ENCODE data around the gene TENM4. TPM values are rescaled to one million over a fixed set of nuclear protein-coding genes. Genes with fewer than 3 reads are reported as not detected.

The TENM4 gene
- total and polyA plus RNA-seq, 2 of the 8 experiments (the other 6 are each of a cell fraction or from before 2014, with no cell fraction given) = 3.5 to 7.2 TPM

- no peaks in the 10 kb centered on the region; a peak in 1 of 7 replicates for H3K4me1 ChIP-seq (replicated peaks in 1 of 4; ENCODE audit: control insufficient read depth in 3 of 4, insufficient read depth in 4 of 4, low read length in 3 of 4)
- TF ChIP-seq TEAD4 (IDR thresholded peaks at IDR 0.05; ENCODE audit: low read depth, low read length) (no peak), BCL11A (IDR thresholded peaks at IDR 0.05; ENCODE audit: low read depth in 2 of 2, low read length in 2 of 2) (no peak), PHF8 (conservative IDR thresholded peaks at IDR 0.05; ENCODE audit: low read depth, low read length) (no peak), SUZ12 (IDR thresholded peaks at IDR 0.05; ENCODE audit: low read length) (no peak), KDM5A (IDR thresholded peaks at IDR 0.05; ENCODE audit: low read length) (no peak), RBBP5 (IDR thresholded peaks at IDR 0.05; ENCODE audit: borderline replicate concordance, low read depth, low read length) (no peak)
These were observed 12.8 kb upstream of the TENM4 start for GRCh38 chr11:79453617-79454016.

More at GRCh38 chr11:79453617-79454016, 12.8 kb upstream of the TENM4 start:
- CTCF ChIA-PET (ENCODE audit: partially characterized antibody) = interaction anchor here (0.8 kb wide), 1 partner anchor 40 kb away, joined by 4 read pairs; no protein-coding TSS in a partner anchor
- Histone ChIP-seq H3K4me2 (ENCODE audit: insufficient read depth in 1 of 2, low read depth in 2 of 2, low read length in 2 of 2) (no peak overlapping the region), H2BK15ac (ENCODE audit: low read length) (no peak overlapping the region), H2AFZ (ENCODE audit: low read length) (no peak overlapping the region), H2BK120ac (replicated peaks; ENCODE audit: low read depth, low read length) (no peak overlapping the region), H3K23ac (ENCODE audit: insufficient read length) (no peak overlapping the region), H2BK20ac (ENCODE audit: low read length) (no peak overlapping the region), H4K8ac (ENCODE audit: extremely low read depth, insufficient read depth, low read length) (no peak overlapping the region), H3K4ac (replicated peaks; ENCODE audit: insufficient read length, low read depth, low read length) (no peak overlapping the region), H3K14ac (ENCODE audit: insufficient read length) (no peak overlapping the region), H3K27ac (ENCODE audit: low read depth, low read length) (no peak overlapping the region), H4K5ac (ENCODE audit: insufficient read length, low read depth, low read length) (no peak overlapping the region), H3K27me3 (replicated peaks in 1 of 4; ENCODE audit: control insufficient read depth in 3 of 4, extremely low read depth in 1 of 4, insufficient read depth in 3 of 4, low read length in 3 of 4) (no peaks in the 10 kb centered on the region), H3K9me3 (ENCODE audit: insufficient read depth in 2 of 2, low read depth in 1 of 2, low read length in 1 of 2) (no peaks in the 10 kb centered on the region), H2BK5ac (ENCODE audit: low read depth, low read length) (no peak overlapping the region), H4K20me1 (replicated peaks in 1 of 2; ENCODE audit: control insufficient read depth in 1 of 2, insufficient read depth in 2 of 2, low read length in 2 of 2) (no peaks in the 10 kb centered on the region), H3K36me3 (ENCODE audit: control insufficient read depth in 2 of 4, insufficient read depth in 4 of 4, low read length in 3 of 4) (no peaks in the 10 kb centered on the region), H3K79me2 (ENCODE audit: control insufficient read depth in 1 of 2, insufficient read depth in 2 of 2, low read length in 2 of 2) (no peaks in the 10 kb centered on the region), H3K4me3 (ENCODE audit: extremely low read depth in 1 of 4, insufficient read depth in 2 of 4, low read depth in 3 of 4, low read length in 4 of 4) (no peak overlapping the region), H2AK5ac (ENCODE audit: low read depth, low read length) (no peak overlapping the region), H2BK12ac (ENCODE audit: low read depth, low read length) (no peak overlapping the region), H3K23me2 (ENCODE audit: low read depth, low read length) (no peaks in the 10 kb centered on the region), H3K79me1 (ENCODE audit: low read depth, low read length) (no peaks in the 10 kb centered on the region), H3K18ac (ENCODE audit: extremely low read depth, low read length) (no peak overlapping the region), H3K9ac (replicated peaks in 1 of 4; ENCODE audit: extremely low read depth in 1 of 4, low read depth in 3 of 4, low read length in 3 of 4) (no peak overlapping the region), H4K91ac (replicated peaks; ENCODE audit: insufficient read length, low read length) (no peak overlapping the region), H3K56ac (replicated peaks; ENCODE audit: insufficient read length, low read depth, low read length) (no peak overlapping the region)
- FAIRE-seq = no peak
- no peak for DNase-seq (ENCODE audit: low read depth in 1 of 2, low spot score in 2 of 2)
- POLR2A ChIA-PET (ENCODE audit: partially characterized antibody) = no interaction called here
